GM12878 (cell line): ENCODE data around the gene MICAL3. TPM values are rescaled to one million over a fixed set of nuclear protein-coding genes. Genes with fewer than 3 reads are reported as not detected.

Source experiments
- ASH2L ChIP-seq: fragments of 300-600, 200-600 bp; sonication (generic); IDR thresholded peaks from 2 replicates; pipeline ENCODE4 v1.6.1; 2017; ENCODE audit warnings: low read depth, mild to moderate bottlenecking, borderline replicate concordance
- CHD2 ChIP-seq: IDR thresholded peaks from 2 replicates; pipeline ENCODE4 v1.6.1; 2011; ENCODE audit warnings: low read depth, low read length, improper control_type of control experiment, borderline replicate concordance
- E2F4 ChIP-seq: IDR thresholded peaks from 2 replicates; pipeline ENCODE4 v1.6.1; 2012; ENCODE audit warnings: low read depth, low read length, improper control_type of control experiment
- KLF5 ChIP-seq: fragments of 450-650 bp; IDR thresholded peaks from 2 replicates; pipeline ENCODE4 v1.6.1; 2014; ENCODE audit warnings: mild to moderate bottlenecking; ENCODE audit not compliant: partially characterized antibody
- LARP7 ChIP-seq: fragments of 450-650 bp; IDR thresholded peaks from 2 replicates; pipeline ENCODE4 v1.6.1; 2017; ENCODE audit warnings: mild to moderate bottlenecking
- MYB ChIP-seq: fragments of 150-350 bp; IDR thresholded peaks from 2 replicates; pipeline ENCODE4 v1.6.1; 2014; ENCODE audit warnings: mild to moderate bottlenecking, low read depth, low read length, borderline replicate concordance
- NKRF ChIP-seq: fragments of 450-650 bp; conservative IDR thresholded peaks from 2 replicates; pipeline ENCODE4 v1.6.1; 2017; ENCODE audit warnings: mild to moderate bottlenecking, moderate library complexity
- RBBP5 ChIP-seq: fragments of 200-600 bp; sonication (generic); conservative IDR thresholded peaks from 2 replicates; pipeline ENCODE4 v1.6.1; 2016
- SMARCA5 ChIP-seq: fragments of 450-650 bp; IDR thresholded peaks from 2 replicates; pipeline ENCODE4 v1.6.1; 2017; ENCODE audit warnings: mild to moderate bottlenecking
- ZBTB4 ChIP-seq: fragments of 450-650 bp; formaldehyde crosslinking; IDR thresholded peaks from 2 replicates; pipeline ENCODE4 v1.4.0; 2022; ENCODE audit warnings: mild to moderate bottlenecking, moderate library complexity
- ZNF687 ChIP-seq: fragments of 450-650 bp; IDR thresholded peaks from 2 replicates; pipeline ENCODE4 v1.6.1; 2017; ENCODE audit warnings: mild to moderate bottlenecking, moderate library complexity
- polyA plus RNA-seq, 11 experiments: library from polyadenylated mRNA; depleted of rRNA in 4 of 11; unstranded in 6 of 11; stranded (reverse) in 5 of 11; fragments of >200 nt; fragmentation: Nextera tagmentation in 4 of 11; fragmentation: Illumina TruSeq in 1 of 11; extraction: Ambion mirVana in 4 of 11; extraction: Trizol in 1 of 11; gene quantifications; 1 replicate in 1 of 11; 2 replicates in 10 of 11; pipeline versions ENCODE4 v1.2.1 to v1.2.3, GENCODE V29; 2011 to 2016; ENCODE audit warnings: inconsistent platforms in 2 of 11, missing spikeins in 2 of 11, low read depth in 1 of 11
- total RNA-seq, 4 experiments: library from RNA; depleted of rRNA in 3 of 4; stranded (reverse); fragments of >200 nt in 3 of 4; fragmentation: Illumina TruSeq in 1 of 4; extraction: Trizol in 1 of 4; gene quantifications; 2 replicates each; pipeline versions ENCODE4 v1.2.1 to v1.2.3, GENCODE V29; 2013 to 2021

The MICAL3 gene
- total and polyA plus RNA-seq, 10 of the 15 experiments (the other 5 are each of a cell fraction or from before 2014, with no cell fraction given), result 2.6 to 92.2 (median 24.0) TPM

- no peak for TF ChIP-seq ZNF687
- no peak for TF ChIP-seq LARP7
- TF ChIP-seq ASH2L, result no peak
- TF ChIP-seq NKRF, result no peak
- TF ChIP-seq CHD2, result no peak
- no peak for TF ChIP-seq KLF5
- TF ChIP-seq MYB, result no peak
- TF ChIP-seq RBBP5, result no peak
- TF ChIP-seq SMARCA5, result no peak
- no peak for TF ChIP-seq ZBTB4 (CRISPR knock-in tag)
- TF ChIP-seq E2F4, result no peak
These were observed 72.0 kb downstream of the MICAL3 start (continued) for GRCh38 chr22:17952273-17952801.
